DOHH2 (cell line): ENCODE data around the gene PGBD4.
"Not testable (repeated sequence)": the region's sequence is repeated elsewhere in the genome, so short reads cannot be mapped to it uniquely, and the experiment has no call there.

ENCODE experiments used
- CTCF ChIP-seq: fragments of 200-600 bp; sonication (generic); IDR thresholded peaks from one replicate; pipeline ENCODE4 v1.5.1; 2014; ENCODE audit warnings: antibody characterized with exemption, mild to moderate bottlenecking, low read depth, low read length; ENCODE audit not compliant: poor library complexity, severe bottlenecking
- EZH2phosphoT487 ChIP-seq: fragments of 200-600 bp; sonication (generic); IDR thresholded peaks from 2 replicates; pipeline ENCODE4 v1.6.1; 2017; ENCODE audit warnings: borderline replicate concordance, mild to moderate bottlenecking, antibody characterized with exemption, low read length, moderate library complexity, mixed read lengths

GRCh38 chr15:34120420-34120819, 18.5 kb downstream of the PGBD4 start:
- not testable (repeated sequence) for TF ChIP-seq CTCF, EZH2phosphoT487
